Activated naive CD4-positive, alpha-beta T cell treated with anti-CD3 and anti-CD28 coated beads, Interleukin-2, amount 50 U/mL, for 16 hours (primary cell): ENCODE results near the gene GRID2.

ENCODE experiments used
- DNase-seq: peaks from one replicate; pipeline ENCODE4 v3.0.0-alpha.2; 2020

Gene GRID2

DNA sequence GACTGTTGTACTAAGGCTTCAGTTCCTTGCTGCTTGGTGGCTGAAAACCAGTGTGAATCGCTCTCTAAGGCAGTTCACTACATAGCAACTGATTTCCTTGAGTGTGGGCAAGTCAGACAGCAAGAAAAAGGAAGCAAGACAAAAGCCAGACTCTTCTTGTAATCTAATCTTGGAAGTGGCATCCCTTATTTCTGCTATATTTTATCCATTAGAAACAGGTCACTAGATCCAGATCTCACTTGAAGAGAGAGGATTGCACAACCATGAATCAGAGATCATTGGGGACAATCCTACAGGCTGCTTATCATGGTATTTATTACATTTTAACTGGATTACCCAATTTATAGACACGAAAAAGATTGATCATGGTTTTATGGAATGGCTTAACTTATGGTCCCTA, 684.5 kb downstream of the GRID2 start:
- DNase-seq: no peak

DNA sequence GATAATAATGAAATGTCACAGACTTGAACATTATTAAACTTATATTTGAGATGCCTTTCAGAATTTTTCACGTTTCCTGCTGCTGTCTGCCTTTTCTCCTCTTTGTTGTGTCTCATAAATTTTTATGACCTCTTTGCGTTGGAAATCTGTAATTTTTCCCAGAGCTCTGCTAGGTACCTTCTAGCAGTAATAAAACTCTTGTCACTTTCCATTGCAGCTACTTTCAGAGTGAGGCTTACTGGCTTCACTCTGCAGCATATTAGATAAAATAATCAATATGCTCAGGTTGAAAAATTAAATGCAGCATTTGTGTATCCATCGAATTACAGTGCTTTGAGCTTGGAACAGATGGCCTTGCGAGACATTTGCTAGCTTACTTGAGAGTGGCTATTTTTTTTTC, 689.0 kb downstream of the GRID2 start:
- DNase-seq: no peak

DNA sequence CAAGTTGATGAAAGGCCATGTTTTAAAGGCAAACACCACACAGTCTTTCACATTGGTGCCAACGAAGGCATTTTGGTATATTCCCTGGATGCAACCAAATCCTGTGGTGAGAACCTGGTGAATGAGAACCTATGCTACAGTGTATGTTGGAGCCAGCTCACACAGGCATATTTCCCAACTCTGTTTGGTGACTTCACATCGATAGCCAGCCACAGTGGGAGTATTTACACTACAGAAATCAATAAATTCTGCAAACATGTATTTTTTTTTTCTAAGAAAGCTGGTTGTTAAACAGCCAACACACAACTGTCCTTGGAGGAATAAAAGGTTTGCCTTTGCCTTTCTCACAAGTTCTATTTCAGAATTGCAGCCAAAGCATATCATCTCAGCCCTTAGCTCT, 691.0 kb downstream of the GRID2 start:
- DNase-seq: no peak

DNA sequence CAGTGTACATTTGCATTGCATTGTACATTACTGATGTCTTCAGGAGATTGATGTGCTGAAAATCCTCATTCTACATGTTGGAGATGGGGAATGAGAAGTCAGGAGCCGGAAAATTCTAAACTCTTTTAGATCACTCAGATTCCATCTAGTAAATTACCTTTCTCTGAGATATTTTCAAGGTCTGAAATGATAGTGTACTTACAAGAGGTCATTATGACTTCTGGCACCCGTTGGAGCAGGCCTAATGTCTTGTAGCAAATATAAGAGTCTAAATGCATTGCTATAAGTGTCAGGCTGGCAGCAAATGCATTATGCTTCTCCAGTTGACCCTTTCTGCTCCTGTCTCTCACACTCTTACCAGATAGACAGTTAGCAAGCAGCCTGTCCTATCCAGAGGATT, 692.8 kb downstream of the GRID2 start:
- no peak for DNase-seq

DNA sequence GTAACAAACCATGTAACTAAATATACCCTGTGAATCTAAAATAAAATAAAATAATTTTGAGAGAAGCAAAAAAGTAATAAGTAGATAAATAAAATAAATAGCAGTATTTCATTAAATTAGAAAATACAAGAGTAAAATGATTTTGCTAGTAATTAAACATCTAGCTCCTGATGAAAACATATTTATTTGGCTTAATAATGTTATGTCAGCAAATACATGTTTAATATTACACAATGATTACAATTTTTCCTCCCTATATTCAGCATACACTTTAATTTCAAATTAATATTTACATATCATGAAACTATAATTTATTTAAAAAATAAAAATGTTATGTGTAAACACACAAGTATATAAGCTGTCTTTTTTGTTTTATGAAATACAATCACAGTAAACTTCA, 697.1 kb downstream of the GRID2 start:
- no peak for DNase-seq

DNA sequence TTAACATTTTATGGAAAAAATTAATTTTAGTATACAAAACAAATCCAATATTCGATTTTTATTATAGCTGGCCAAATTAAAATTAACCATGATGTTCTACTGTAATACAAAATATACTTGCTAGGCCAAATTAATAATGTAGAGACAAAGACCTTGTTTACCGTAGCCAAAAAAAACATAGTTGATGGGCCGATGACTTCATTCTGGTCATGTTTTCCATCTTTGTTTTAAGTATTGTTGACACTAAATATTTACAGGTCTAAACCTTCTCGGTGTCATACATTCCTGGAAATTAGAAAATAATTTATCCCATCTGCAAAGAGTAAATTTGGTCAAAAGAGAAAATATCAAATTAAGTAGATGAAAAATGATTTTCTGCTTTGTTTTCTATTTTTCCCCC, 698.5 kb downstream of the GRID2 start:
- DNase-seq: no peak

DNA sequence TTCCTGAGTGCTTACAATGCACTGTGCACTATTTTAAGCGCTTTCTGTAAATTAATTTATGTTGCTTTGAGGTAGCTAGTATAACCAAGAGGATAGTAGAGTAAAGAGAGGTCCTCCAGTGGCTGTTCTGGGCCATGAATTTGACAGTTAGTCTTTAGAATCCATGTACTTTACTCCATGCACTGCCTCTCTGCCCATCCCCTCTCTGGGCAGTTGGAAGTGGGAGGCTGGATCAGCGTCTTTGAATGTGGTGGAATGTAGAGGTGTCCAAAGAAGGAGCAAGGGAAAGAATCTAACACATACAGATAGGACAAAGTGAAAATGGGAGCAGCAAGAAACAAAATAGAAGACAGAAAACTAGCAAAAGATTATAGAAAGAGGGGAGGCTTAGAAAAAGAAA, 712.6 kb downstream of the GRID2 start:
- DNase-seq: no peak

DNA sequence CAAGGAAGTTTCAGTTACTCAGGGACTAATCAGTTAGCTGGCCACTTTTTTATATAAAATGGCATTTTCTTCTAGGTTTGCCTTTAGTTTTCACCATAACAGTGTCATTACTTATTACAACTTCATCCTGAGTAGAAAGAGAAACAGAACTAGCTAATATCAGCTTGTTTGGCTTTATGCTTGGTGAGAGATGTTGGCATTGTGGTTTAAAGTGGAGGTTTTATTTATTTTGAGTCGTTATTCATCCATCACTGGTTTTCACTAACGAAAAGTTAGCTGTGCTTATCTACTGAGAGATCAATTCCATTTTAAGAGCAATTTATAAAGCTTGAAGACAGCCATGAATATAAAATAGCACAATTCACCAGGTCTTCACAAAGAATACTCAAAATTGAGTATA, 714.5 kb downstream of the GRID2 start:
- DNase-seq: no peak

DNA sequence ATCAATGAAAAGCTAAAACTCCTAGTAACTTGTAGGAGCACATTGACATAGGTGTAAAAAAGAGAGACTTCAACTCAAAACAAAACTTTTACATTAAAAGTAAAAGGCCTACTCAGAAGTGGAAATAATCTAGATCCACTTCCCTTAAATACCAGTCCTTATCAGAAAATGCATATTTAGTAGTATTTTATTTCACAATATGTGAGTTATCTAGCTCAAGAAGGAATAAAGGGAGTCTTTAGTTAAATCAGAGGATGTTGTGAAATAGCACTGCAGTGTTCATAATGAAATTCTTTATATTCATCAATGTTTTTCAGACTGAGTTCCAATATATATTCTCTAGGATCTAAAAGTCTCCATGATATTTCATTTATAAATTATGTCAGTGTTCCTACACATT, 715.0 kb downstream of the GRID2 start:
- no peak for DNase-seq

DNA sequence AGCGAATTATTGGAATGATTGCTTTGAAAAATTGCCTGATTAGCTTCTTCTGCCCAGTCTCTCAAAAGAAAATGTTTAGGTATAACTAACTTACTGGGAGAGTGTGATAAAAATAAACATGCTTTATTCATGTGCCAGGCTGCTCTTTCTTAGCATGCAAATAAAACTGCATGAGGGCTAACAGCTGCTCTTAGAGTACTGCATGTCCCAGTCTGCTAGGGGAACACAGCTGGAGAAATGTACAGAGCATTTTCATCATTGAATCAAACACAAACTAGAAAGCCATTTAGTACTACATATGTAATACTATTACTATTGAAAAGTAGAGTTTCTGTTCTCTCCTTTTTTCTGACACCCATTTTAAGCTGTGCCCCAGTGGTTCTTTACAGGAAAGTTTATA, 726.0 kb downstream of the GRID2 start:
- no peak for DNase-seq

DNA sequence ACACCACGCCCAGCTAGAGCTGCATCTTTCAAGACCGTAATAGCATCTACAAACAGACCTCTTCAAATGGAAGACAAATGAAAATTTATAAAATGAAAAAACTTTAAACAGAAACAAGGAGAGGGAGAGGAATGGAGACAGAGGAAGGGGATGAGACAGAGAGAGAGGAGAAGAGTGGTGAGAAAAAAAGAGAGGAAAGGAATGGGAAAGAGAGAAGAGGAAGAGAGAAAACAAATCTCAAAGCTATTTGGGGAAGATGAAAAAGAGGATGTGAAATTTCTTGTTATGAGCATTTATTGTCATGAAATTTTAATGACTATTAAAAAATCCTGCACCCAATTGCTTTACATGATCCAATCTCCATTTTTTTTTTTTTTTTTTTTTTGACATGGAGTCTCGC, 726.9 kb downstream of the GRID2 start:
- DNase-seq: no peak

DNA sequence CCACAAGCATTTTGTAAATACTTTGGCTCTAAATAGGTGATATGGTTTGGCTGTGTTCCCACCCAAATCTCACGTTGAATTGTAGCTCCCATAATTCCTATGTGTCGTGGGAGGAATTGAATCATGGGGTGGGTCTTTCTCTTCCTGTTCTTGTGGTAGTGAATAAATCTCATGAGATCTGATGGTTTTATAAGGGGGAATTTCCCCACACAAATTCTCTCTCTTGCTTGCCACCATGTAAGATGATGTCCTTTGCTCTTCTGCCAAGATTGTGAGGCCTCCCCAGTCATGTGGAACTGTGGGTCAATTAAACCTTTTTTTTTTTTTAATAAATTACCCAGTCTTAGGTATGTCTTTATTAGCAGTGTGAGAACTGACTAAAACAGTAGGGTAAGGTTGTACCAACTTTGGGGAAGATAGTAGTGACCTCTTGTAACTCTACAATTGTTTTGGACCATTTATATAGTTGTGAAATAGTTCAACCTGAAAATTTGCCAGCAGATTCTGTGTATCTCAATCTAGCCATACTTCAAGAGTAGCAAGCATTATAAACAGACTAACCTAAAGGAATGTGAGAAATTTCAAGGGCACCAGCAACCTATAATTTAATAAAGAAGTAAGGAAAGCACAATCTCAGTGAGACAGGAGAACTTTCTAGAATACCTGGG, 727.8 kb downstream of the GRID2 start:
- no peak for DNase-seq

DNA sequence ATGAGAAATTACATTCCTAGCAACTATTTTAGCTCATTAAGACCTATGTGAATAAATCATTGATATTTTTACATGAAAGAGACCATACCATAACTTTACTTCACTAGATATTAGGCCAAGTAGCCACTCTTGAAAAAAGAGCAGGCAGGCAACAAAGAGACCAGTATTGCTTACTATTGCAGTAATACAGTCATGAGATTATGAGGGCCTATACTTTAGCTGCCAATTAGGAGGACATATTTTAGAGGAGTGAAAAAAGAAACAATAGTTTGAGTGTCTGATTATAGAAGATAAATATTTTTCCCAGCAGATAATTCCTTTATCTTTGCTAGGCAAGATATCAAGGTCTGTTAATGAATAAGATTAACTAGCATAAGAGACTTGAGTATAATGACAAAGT, 739.0 kb downstream of the GRID2 start:
- no peak for DNase-seq

DNA sequence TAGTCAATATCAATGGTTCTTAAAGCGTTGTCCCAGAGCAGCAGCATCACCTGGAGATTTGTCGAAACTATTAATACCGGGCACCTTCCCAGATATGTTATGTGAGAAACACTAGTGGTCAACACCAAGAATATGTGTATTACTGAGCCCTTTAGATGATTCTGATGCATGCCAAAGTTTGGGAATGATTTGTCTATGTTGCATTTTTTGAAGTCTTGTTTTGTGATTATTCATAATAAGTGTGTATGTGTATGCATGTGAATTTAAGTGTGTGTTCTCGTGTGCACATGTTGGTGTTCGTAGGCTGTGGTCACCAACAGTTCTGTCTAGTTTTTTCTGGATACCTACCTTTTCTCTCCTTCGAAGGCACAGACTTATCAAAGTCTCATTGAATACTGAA, 749.4 kb downstream of the GRID2 start:
- no peak for DNase-seq

DNA sequence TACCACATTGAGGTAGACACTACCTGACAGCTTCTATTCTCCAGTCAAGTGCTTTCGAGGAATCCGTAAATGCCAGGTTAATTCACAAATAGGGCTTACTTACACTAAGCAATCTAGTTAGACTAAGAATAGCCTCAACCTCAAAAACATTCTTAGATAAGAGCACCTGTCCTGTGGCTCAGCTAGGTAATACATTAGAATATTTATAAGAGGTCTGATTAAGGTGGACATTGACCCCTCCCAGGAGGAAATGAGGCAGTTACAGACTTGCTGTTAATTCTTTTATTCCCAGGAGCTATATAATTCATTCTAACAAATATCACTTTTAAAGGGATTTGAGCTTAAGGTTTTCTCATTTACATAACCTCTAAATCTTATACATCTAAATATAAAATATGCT, 758.1 kb downstream of the GRID2 start:
- no peak for DNase-seq

DNA sequence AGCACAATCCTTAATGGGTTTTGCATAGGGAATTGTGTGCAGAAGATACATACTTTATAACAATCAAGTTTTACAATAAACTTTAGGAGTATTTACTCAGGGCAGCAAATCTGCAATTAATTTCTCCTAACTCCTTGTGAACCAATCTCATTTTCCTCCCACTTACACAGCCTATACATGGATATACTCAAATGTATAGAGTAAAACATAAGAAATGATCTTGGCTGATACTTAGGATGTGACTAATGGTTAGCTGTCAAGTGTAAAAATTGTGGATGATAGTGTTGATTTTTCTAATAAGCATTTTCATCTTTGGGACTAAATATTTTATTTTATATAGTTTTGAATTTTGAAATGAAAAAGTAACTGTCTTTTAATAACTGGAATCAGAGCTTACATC, 759.6 kb downstream of the GRID2 start:
- no peak for DNase-seq

DNA sequence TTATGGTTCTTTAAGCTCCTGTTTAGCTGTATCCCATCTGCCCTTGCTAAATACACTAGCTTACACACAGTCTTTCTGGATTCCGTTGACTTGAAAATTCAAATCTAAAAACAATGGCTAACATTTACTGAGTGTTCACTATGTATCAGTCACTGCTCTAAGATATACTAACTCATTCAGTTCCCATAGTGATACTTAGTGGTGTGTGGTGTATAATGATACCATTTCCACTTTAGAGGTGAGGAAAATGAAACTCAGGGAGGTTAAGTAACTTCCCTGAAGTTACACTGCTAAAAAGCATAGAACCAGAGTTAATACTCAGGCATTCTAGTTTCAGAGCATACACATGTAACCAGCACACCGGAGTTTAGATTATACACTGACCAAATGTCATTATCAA, 762.0 kb downstream of the GRID2 start:
- DNase-seq: no peak

DNA sequence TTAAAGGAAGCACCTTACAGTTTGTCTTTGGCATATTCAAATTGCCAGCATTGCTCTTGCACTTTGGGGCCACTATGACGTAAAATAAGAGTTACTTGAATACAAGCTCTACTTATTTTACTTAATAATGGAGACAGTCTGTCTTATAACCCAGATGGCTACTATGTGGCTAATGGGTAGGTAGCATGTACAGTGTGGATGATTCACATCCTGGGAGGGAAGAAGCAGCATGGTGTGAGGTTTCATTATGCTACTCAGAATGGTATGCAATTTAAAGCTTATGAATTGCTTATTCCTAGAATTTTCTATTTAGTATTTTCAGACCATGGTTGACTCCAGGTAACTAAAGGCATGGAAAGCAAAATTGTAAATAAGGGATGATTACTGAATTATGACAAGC, 763.0 kb downstream of the GRID2 start:
- DNase-seq: no peak

DNA sequence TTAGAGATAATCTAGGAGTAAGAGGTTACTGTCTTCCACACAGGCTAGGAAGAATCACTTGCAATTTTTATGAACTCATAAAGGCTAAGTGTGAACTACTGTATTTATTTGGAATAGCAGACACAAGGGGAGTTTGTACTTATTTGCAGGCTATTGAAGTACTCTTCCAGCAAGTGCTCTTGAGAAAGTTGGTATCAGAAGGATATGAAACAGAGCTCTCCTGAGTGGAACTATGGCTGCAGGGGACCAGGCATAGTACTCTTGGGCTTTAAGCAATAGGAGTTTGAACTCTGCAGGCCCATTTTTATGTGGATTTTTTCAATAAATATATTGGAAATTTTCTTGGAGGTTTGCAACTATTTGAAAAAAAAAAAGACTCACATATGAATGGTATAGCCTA, 768.5 kb downstream of the GRID2 start:
- no peak for DNase-seq

DNA sequence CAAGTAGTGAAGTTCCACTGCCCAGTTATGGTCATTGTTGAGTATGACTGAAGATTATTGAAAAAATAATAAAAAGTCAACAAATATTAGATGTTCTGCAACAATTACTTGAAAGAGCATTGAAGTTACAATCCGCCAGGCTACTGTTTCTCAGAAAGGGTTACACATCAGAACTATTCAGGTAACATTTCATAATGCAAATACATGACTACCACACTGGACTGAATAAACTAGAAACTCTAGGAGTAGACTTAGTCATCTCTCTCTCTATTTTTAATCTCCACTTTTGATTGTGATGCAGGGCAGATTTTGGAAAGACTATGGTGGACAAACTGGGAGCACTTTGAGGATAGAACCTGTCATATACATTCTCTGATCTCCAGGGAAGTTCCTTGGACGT, 776.5 kb downstream of the GRID2 start:
- no peak for DNase-seq

DNA sequence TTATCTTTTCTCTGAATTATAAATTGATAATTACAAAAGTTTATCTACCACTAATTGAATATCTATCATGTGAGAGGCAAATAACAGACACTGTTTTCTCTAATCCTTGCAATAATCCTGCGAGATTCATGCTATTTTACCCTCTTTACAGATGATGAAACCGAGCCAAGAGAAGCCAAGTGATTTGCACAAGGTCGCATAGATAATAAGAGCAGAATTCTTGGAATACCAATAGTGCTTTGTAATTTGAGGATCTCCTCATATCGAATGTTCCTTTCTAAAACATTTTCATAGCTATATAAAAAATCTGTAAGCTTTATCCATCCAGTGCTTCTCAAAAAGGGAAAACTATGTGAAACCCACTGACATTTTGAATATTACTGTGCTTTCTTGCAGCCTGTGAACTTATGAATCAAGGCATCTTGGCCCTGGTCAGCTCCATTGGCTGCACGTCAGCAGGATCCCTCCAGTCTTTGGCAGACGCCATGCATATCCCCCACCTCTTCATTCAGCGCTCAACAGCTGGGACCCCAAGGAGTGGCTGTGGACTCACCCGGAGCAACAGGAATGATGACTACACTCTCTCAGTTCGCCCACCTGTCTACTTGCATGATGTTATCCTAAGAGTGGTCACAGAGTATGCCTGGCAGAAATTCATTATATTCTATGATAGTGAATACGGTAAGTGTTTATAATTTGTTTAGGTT, 781.0 kb downstream of the GRID2 start:
- DNase-seq: no peak

DNA sequence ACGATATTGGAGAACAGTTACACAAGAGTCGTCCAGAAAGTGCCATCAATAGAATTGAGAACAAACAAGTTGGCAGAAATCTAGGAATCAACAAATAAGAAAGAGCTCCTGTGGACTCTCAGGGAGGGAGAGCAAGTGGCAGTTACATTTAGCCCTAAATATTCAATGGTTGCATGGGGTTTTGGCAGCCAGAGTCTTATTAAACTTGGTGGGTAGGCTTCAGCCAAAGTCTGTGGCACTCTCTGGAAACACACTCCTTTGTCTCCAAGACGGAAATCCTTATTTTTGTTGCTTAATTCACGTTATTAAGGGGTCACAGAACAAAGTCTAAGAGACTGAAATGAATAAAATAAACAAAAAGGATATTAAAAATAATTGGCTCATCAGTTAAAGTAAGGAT, 782.6 kb downstream of the GRID2 start:
- no peak for DNase-seq

DNA sequence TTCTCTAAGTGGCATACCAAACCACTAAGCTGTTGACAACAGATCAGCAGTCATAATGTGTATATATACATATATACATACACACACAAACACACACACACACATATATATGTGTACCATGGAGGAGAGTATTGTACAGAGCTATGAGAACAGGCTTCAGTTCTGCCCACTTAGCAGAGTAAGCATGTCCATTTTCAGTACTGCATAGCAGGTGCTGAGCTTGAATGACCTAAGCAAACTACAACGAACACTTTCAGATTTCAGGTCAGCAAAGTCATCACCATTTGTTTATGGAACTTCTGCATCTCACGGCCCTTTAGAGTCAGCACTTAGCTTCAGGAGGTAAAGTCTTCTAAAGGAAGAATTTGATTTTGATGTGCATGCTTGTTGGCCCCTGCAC, 789.0 kb downstream of the GRID2 start:
- DNase-seq: no peak

DNA sequence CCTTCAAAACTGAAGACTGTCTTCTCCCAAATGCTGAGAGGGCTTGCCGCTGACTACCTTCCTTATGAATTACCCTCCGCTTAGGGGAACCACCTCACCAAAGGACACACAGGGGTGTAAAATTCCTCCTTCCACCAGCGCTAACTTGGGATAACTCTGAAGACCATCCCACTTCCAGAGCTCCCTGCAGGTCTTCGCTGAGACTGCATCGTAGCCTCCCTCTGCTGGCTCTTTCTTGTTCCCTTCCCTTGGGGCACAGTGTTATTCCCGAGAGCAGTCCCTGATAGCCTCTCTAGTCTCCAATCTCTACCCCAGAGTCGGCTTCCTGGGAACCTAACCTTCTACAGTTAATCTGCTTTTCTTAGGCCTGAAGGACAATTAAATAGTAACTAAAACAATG, 799.3 kb downstream of the GRID2 start:
- no peak for DNase-seq

DNA sequence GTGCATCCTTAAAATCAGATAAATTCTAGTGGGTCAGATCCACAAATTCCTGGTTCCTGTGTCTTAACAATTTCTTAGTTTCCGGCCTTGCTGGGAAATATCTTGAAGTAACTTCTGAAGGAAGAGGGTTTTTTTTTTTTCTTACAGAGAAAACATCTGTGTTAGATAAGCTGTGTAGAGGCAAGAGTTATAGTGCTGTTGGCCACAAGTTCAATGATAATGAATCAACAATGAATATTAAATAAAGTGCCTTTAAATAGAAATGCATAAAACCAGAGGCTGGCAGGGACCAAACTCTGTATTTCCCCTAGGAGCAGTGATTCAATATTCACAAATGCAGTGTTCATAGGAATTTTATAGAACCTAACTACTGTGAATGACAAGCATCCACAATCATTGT, 812.9 kb downstream of the GRID2 start:
- no peak for DNase-seq
